IgD-negative memory B cell (primary cell): Measurements from ENCODE around the gene FETUB. TPM values are rescaled to one million over a fixed set of nuclear protein-coding genes. Genes with fewer than 3 reads are reported as not detected.
A peak's percentile ranks its signal among the peaks of the same experiment; 100 is the strongest.

Experiments used
- H3K27ac Mint-ChIP-seq, 3 donors: one replicate each; pipeline ENCODE4 v1.8.0; 2020 to 2022; ENCODE audit warnings: mild to moderate bottlenecking in 3 of 3, mixed read lengths in 3 of 3, moderate library complexity in 1 of 3
- H3K27me3 Mint-ChIP-seq: one replicate; pipeline ENCODE4 v1.8.0; 2021; ENCODE audit warnings: mixed read lengths
- H3K36me3 Mint-ChIP-seq: one replicate; pipeline ENCODE4 v1.8.0; 2020; ENCODE audit warnings: mild to moderate bottlenecking, mixed read lengths
- H3K4me1 Mint-ChIP-seq, 3 donors: one replicate each; pipeline ENCODE4 v1.8.0; 2020 to 2022; ENCODE audit warnings: mixed read lengths in 3 of 3, mild to moderate bottlenecking in 1 of 3
- H3K4me3 Mint-ChIP-seq, 4 donors: one replicate each; pipeline ENCODE4 v1.8.0; 2020 to 2022; ENCODE audit warnings: mild to moderate bottlenecking in 4 of 4, mixed read lengths in 4 of 4, moderate library complexity in 3 of 4
- H3K9me3 Mint-ChIP-seq, 3 donors: one replicate each; pipeline ENCODE4 v1.8.0; 2020 to 2021; ENCODE audit warnings: mixed read lengths in 3 of 3, mild to moderate bottlenecking in 1 of 3
- polyA plus RNA-seq: library from polyadenylated mRNA; unstranded; fragments of 300-500 nt; fragmentation: Illumina TruSeq; gene quantifications from one replicate; pipeline ENCODE4 v1.2.3, GENCODE V29; 2021

Gene FETUB
- polyA plus RNA-seq, 1 donor from 2014 or later, result not detected

- no peak overlapping the region for H3K27ac Mint-ChIP-seq
- H3K36me3 Mint-ChIP-seq, result peaks cover 1% of the 10 kb centered on the region
- H3K4me3 Mint-ChIP-seq, result no peak overlapping the region
- no peaks in the 10 kb centered on the region for H3K9me3 Mint-ChIP-seq
- peaks cover 6% of the 10 kb centered on the region for H3K27me3 Mint-ChIP-seq
- H3K4me1 Mint-ChIP-seq, result no peaks in the 10 kb centered on the region
These were observed 34.3 kb upstream of the FETUB start for GRCh38 chr3:186605561-186606545.

- no peak overlapping the region for H3K4me3 Mint-ChIP-seq
- peaks cover 5% of the 10 kb centered on the region for H3K36me3 Mint-ChIP-seq
- peaks cover 9% of the 10 kb centered on the region for H3K27me3 Mint-ChIP-seq
- no peaks in the 10 kb centered on the region for H3K4me1 Mint-ChIP-seq
- no peak overlapping the region for H3K27ac Mint-ChIP-seq
- no peaks in the 10 kb centered on the region for H3K9me3 Mint-ChIP-seq
These were observed 31.5 kb upstream of the FETUB start for GRCh38 chr3:186608624-186609215.

GRCh38 chr3:186609247-186609868 lies 30.8 kb upstream of the FETUB start:
- no peak overlapping the region for H3K4me3 Mint-ChIP-seq
- H3K9me3 Mint-ChIP-seq, result no peaks in the 10 kb centered on the region
- H3K36me3 Mint-ChIP-seq, result peaks cover 5% of the 10 kb centered on the region
- no peak overlapping the region for H3K27ac Mint-ChIP-seq
- H3K27me3 Mint-ChIP-seq, result peaks cover 6% of the 10 kb centered on the region
- H3K4me1 Mint-ChIP-seq, result peaks cover 2% of the 10 kb centered on the region in 3 donors

GRCh38 chr3:186612065-186612464 lies 28.1 kb upstream of the FETUB start:
- peaks cover 4% of the 10 kb centered on the region for H3K27me3 Mint-ChIP-seq
- H3K36me3 Mint-ChIP-seq, result peaks cover 5% of the 10 kb centered on the region
- no peak overlapping the region for H3K4me3 Mint-ChIP-seq
- no peak overlapping the region for H3K27ac Mint-ChIP-seq
- peaks cover 11 to 14% (median 12%) of the 10 kb centered on the region in 3 donors for H3K4me1 Mint-ChIP-seq
- H3K9me3 Mint-ChIP-seq, result no peaks in the 10 kb centered on the region

- Mint-ChIP-seq H3K4me3 (peak within 1 kb of the TSS in 1 of 4 donors; percentile 36), H3K4me1 (peaks cover 13 to 16% (median 16%) of the 10 kb centered on the region in 3 donors), H3K36me3 (peaks cover 5% of the 10 kb centered on the region), H3K27me3 (peaks cover 4% of the 10 kb centered on the region), H3K9me3 (no peaks in the 10 kb centered on the region), H3K27ac (no peak within 1 kb of the TSS)
These were observed 27.2 kb upstream of the FETUB start, which contains the start of gene AHSG for GRCh38 chr3:186612721-186613636. Gene AHSG, plus strand, starts transcription at chr3:186613060. Its CDS starts 82 bp downstream, at chr3:186613142.

- Mint-ChIP-seq H3K4me1 (peaks cover 13 to 16% (median 16%) of the 10 kb centered on the region in 3 donors), H3K4me3 (no peak overlapping the region), H3K9me3 (no peaks in the 10 kb centered on the region), H3K27me3 (peaks cover 4% of the 10 kb centered on the region), H3K27ac (no peak overlapping the region), H3K36me3 (peaks cover 4% of the 10 kb centered on the region)
These were observed 26.4 kb upstream of the FETUB start for GRCh38 chr3:186613637-186614265.

- Mint-ChIP-seq H3K4me3 (no peak overlapping the region), H3K36me3 (peaks cover 4% of the 10 kb centered on the region), H3K4me1 (peaks cover 13 to 16% (median 16%) of the 10 kb centered on the region in 3 donors), H3K9me3 (no peaks in the 10 kb centered on the region), H3K27me3 (peaks cover 4% of the 10 kb centered on the region), H3K27ac (peak overlapping the region in 1 of 3 donors; percentile 54)
These were observed 26.0 kb upstream of the FETUB start for GRCh38 chr3:186614266-186614596.

GRCh38 chr3:186614597-186615483 lies 25.4 kb upstream of the FETUB start:
- Mint-ChIP-seq H3K4me3 (peak overlapping the region in 2 of 4 donors; percentile 9 to 55), H3K36me3 (peaks cover 4% of the 10 kb centered on the region), H3K27me3 (peaks cover 4% of the 10 kb centered on the region), H3K9me3 (no peaks in the 10 kb centered on the region), H3K4me1 (peaks cover 13 to 16% (median 16%) of the 10 kb centered on the region in 3 donors), H3K27ac (peak overlapping the region in 2 of 3 donors; percentile 54 to 55)

GRCh38 chr3:186616299-186616617 lies 23.9 kb upstream of the FETUB start:
- H3K27me3 Mint-ChIP-seq, result peaks cover 4% of the 10 kb centered on the region
- H3K4me1 Mint-ChIP-seq, result peaks cover 13 to 16% (median 16%) of the 10 kb centered on the region in 3 donors
- peak overlapping the region in 1 of 4 donors; percentile 30 for H3K4me3 Mint-ChIP-seq
- H3K27ac Mint-ChIP-seq, result peak overlapping the region in 1 of 3 donors; percentile 36
- H3K9me3 Mint-ChIP-seq, result no peaks in the 10 kb centered on the region
- H3K36me3 Mint-ChIP-seq, result peaks cover 4% of the 10 kb centered on the region

GRCh38 chr3:186617036-186617946 lies 22.9 kb upstream of the FETUB start:
- peak overlapping the region in 3 of 4 donors; percentile 49 to 86 (median 83) for H3K4me3 Mint-ChIP-seq
- H3K4me1 Mint-ChIP-seq, result peaks cover 13 to 16% (median 16%) of the 10 kb centered on the region in 3 donors
- H3K27ac Mint-ChIP-seq, result peak overlapping the region in 2 of 3 donors; percentile 36 to 50
- peaks cover 3% of the 10 kb centered on the region for H3K36me3 Mint-ChIP-seq
- no peaks in the 10 kb centered on the region for H3K9me3 Mint-ChIP-seq
- H3K27me3 Mint-ChIP-seq, result peaks cover 1% of the 10 kb centered on the region

GRCh38 chr3:186618318-186618938 lies 21.8 kb upstream of the FETUB start:
- Mint-ChIP-seq H3K27ac (peak overlapping the region in 1 of 3 donors; percentile 49), H3K27me3 (peaks cover 2% of the 10 kb centered on the region), H3K9me3 (no peaks in the 10 kb centered on the region), H3K4me1 (peaks cover 13 to 16% (median 16%) of the 10 kb centered on the region in 3 donors), H3K36me3 (no peaks in the 10 kb centered on the region), H3K4me3 (no peak overlapping the region)

GRCh38 chr3:186619787-186620212 lies 20.4 kb upstream of the FETUB start:
- Mint-ChIP-seq H3K27me3 (peaks cover 2% of the 10 kb centered on the region), H3K36me3 (no peaks in the 10 kb centered on the region), H3K9me3 (no peaks in the 10 kb centered on the region), H3K27ac (no peak overlapping the region), H3K4me1 (peaks cover 9 to 10% (median 10%) of the 10 kb centered on the region in 3 donors), H3K4me3 (no peak overlapping the region)
